ENCODE measurements around the gene VPREB3. TPM values are rescaled to one million over a fixed set of nuclear protein-coding genes. Genes with fewer than 3 reads are reported as not detected.
A peak's percentile ranks its signal among the peaks of the same experiment; 100 is the strongest.

The VPREB3 gene
- total and polyA plus RNA-seq, 8 donors = 1.1 to 8.7 (median 7.8) TPM; not detected in 5

GRCh38 chr22:23791738-23792645 lies 37.8 kb upstream of the VPREB3 start:
- DNase-seq = no peak
- WGBS, 5 donors = 82 to 86% (median 84%) methylated on average over 20 to 25 of the region's 25 CpGs
- Histone ChIP-seq H3K4me3 (no peak overlapping the region), H3K36me3 (peaks cover 52 to 57% (median 56%) of the 10 kb centered on the region in 4 donors), H3K27ac (peak overlapping the region in 1 of 5 donors; percentile 31), H3K4me1 (peaks cover 21 to 49% (median 44%) of the 10 kb centered on the region in 4 donors), H3K27me3 (no peaks in the 10 kb centered on the region), H3K9me3 (no peaks in the 10 kb centered on the region)
- intact Hi-C loops (cut with DNase I; ENCODE audit: low total_unique reads) = no loop called here
- no peak for TF ChIP-seq EP300 (IDR thresholded peaks at IDR 0.05)
- no peak for TF ChIP-seq CTCF (IDR thresholded peaks at IDR 0.05)
- TF ChIP-seq POLR2A (IDR thresholded peaks at IDR 0.05) = no peak
- no peak for TF ChIP-seq POLR2AphosphoS5 (IDR thresholded peaks at IDR 0.05)

GRCh38 chr22:23790819-23791737 lies 36.9 kb upstream of the VPREB3 start:
- TF ChIP-seq POLR2A (IDR thresholded peaks at IDR 0.05) = no peak
- Histone ChIP-seq H3K4me1 (peaks cover 27 to 55% (median 51%) of the 10 kb centered on the region in 4 donors), H3K4me3 (no peak overlapping the region), H3K27ac (peak overlapping the region in 1 of 5 donors; percentile 31), H3K9me3 (no peaks in the 10 kb centered on the region), H3K27me3 (no peaks in the 10 kb centered on the region), H3K36me3 (peaks cover 45 to 49% (median 47%) of the 10 kb centered on the region in 4 donors)
- DNase-seq = peak in 1 of 2 donors; percentile 77
- intact Hi-C loops (cut with DNase I; ENCODE audit: low total_unique reads) = no loop called here
- WGBS, 5 donors = 64 to 78% (median 74%) methylated on average over 10 to 11 of the region's 11 CpGs

- DNase-seq = no peak
- 62 to 79% (median 75%) methylated on average over 4 of the region's 4 CpGs for WGBS, 5 donors
- intact Hi-C loops (cut with DNase I; ENCODE audit: low total_unique reads) = no loop called here
Measured at GRCh38 chr22:23789638-23790037, 35.4 kb upstream of the VPREB3 start.

GRCh38 chr22:23789121-23789520 lies 34.9 kb upstream of the VPREB3 start:
- intact Hi-C loops (cut with DNase I; ENCODE audit: low total_unique reads) = no loop called here
- no peak for TF ChIP-seq EP300 (IDR thresholded peaks at IDR 0.05)
- no peak for TF ChIP-seq POLR2AphosphoS5 (IDR thresholded peaks at IDR 0.05)
- no peak for TF ChIP-seq CTCF (IDR thresholded peaks at IDR 0.05)
- no peak for TF ChIP-seq POLR2A (IDR thresholded peaks at IDR 0.05)
- Histone ChIP-seq H3K4me3 (peak overlapping the region in 1 of 4 donors; percentile 13), H3K27ac (peak overlapping the region in 1 of 5 donors; percentile 3), H3K27me3 (no peaks in the 10 kb centered on the region), H3K4me1 (peaks cover 32 to 64% (median 57%) of the 10 kb centered on the region in 4 donors), H3K9me3 (no peaks in the 10 kb centered on the region), H3K36me3 (peaks cover 27 to 29% (median 28%) of the 10 kb centered on the region in 4 donors)
- DNase-seq = no peak
- WGBS, 5 donors = 38 to 59% (median 55%) methylated on average over 4 of the region's 4 CpGs

More at GRCh38 chr22:23789638-23790037, 35.4 kb upstream of the VPREB3 start:
- no peak overlapping the region for H3K4me3 ChIP-seq
- H3K27ac ChIP-seq = peak overlapping the region in 1 of 5 donors; percentile 31
- TF ChIP-seq CTCF (IDR thresholded peaks at IDR 0.05) (no peak), POLR2A (IDR thresholded peaks at IDR 0.05) (no peak), EP300 (IDR thresholded peaks at IDR 0.05) (no peak)
- H3K9me3 ChIP-seq = no peaks in the 10 kb centered on the region
- H3K27me3 ChIP-seq = no peaks in the 10 kb centered on the region
- H3K36me3 ChIP-seq = peaks cover 31 to 34% (median 33%) of the 10 kb centered on the region in 4 donors
- peaks cover 29 to 59% (median 53%) of the 10 kb centered on the region in 4 donors for H3K4me1 ChIP-seq

Measured in stomach (tissue), 9 donors.